ENCODE data around the gene JPH4.

DNA sequence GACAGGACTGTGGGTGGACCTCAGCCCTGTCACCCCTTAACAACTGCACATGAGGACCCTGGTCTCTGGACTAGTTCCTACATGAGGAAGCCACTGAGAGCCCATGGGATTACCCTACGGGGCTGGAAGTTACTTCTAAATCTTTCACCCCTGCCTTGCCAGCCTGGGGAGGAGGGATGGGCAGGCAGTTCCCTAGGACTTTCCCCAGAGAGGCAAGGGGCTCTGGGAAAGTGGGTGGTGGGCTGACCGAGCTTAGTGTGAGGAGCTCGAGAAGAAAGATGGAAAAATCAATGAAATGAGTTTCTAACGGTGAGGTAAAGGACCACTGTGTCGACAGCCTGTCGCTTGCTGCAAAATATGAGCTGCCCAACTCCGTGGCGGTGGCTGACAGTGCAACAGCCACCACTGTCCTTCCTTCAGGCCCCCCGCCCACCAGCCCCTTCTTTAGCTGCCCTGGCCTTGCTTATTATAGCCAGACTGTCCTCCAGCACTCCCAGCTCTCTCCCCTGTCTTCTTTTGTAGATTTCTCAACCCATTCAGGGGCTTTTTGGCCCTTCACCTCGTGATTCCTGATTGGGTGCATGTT, 32.0 kb downstream of the JPH4 start:
- TF ChIP-seq, protein P1, sequence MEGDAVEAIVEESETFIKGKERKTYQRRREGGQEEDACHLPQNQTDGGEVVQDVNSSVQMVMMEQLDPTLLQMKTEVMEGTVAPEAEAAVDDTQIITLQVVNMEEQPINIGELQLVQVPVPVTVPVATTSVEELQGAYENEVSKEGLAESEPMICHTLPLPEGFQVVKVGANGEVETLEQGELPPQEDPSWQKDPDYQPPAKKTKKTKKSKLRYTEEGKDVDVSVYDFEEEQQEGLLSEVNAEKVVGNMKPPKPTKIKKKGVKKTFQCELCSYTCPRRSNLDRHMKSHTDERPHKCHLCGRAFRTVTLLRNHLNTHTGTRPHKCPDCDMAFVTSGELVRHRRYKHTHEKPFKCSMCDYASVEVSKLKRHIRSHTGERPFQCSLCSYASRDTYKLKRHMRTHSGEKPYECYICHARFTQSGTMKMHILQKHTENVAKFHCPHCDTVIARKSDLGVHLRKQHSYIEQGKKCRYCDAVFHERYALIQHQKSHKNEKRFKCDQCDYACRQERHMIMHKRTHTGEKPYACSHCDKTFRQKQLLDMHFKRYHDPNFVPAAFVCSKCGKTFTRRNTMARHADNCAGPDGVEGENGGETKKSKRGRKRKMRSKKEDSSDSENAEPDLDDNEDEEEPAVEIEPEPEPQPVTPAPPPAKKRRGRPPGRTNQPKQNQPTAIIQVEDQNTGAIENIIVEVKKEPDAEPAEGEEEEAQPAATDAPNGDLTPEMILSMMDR (IDR thresholded peaks at IDR 0.05; ENCODE audit: extremely low read depth in 1 of 2, insufficient read depth in 1 of 2, low read depth in 1 of 2, low read length in 2 of 2), result no peak
- TF ChIP-seq, protein P2, sequence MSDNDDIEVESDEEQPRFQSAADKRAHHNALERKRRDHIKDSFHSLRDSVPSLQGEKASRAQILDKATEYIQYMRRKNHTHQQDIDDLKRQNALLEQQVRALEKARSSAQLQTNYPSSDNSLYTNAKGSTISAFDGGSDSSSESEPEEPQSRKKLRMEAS (IDR thresholded peaks at IDR 0.05; ENCODE audit: insufficient read depth, insufficient read length), result no peak
- TF ChIP-seq POLR2A (IDR thresholded peaks at IDR 0.05; ENCODE audit: low read depth, low read length) (no peak), EZH2 (IDR thresholded peaks at IDR 0.05; ENCODE audit: borderline replicate concordance, low read depth, low read length, severe bottlenecking) (no peak), POLR2AphosphoS5 (IDR thresholded peaks at IDR 0.05; ENCODE audit: insufficient read depth, low read depth, low read length) (no peak), FOS (IDR thresholded peaks at IDR 0.05; ENCODE audit: borderline replicate concordance, insufficient read depth, low read length) (no peak), JUN (IDR thresholded peaks at IDR 0.05; ENCODE audit: borderline replicate concordance, insufficient read depth, insufficient read length, low read depth) (no peak)
